A549 (cell line): ENCODE measurements around the gene YBX2. TPM values are rescaled to one million over a fixed set of nuclear protein-coding genes. Genes with fewer than 3 reads are reported as not detected.
"Not testable (repeated sequence)": the region's sequence is repeated elsewhere in the genome, so short reads cannot be mapped to it uniquely, and the experiment has no call there.

Source experiments
- ATAC-seq, 2 experiments: fragments of 200-7000 bp in 1 of 2; fragments of >200 bp in 1 of 2; cut with Nextera tagmentation in 1 of 2; cut with Tn5 transposase in 1 of 2; 3 replicates each; pipeline versions ENCODE4 v1.8.0 to v1.9.1; 2018 to 2020; ENCODE audit warnings: mild to moderate bottlenecking in 1 of 2, moderate library complexity in 1 of 2
- CTCF ChIA-PET: fragments of 300-600 bp; sonication (Branson Sonifier 250); formaldehyde crosslinking; extraction: SDS; loops from one replicate; lab custom pipeline; 2021; ENCODE audit warnings: antibody characterized with exemption, inconsistent platforms; lab: Yijun Ruan, JAX
- POLR2A ChIA-PET: fragments of 350-600 bp; formaldehyde crosslinking; extraction: SDS; loops from one replicate; lab custom pipeline; 2021; ENCODE audit warnings: antibody characterized with exemption, inconsistent platforms; lab: Yijun Ruan, JAX
- DNase-seq, 2 experiments: peaks; one replicate each; pipeline versions ENCODE4 v3.0.0 to v3.0.0-alpha.2; 2011 to 2016; ENCODE audit warnings: low read depth in 1 of 2, low spot score in 1 of 2
- FAIRE-seq: peaks from 2 replicates; lab custom pipeline; 2011; peaks lifted over from hg19 to GRCh38; lab: Jason Lieb, UNC
- H3K27ac ChIP-seq, 2 experiments: fragments of >200 bp; sonication (Bioruptor Twin); formaldehyde crosslinking; 3 replicates each; pipeline ENCODE4 v1.5.1; 2016 to 2017
- H3K4me1 ChIP-seq: fragments of >200 bp; sonication (Bioruptor Twin); formaldehyde crosslinking; 3 replicates; pipeline ENCODE4 v1.6.1; 2016
- H3K4me2 ChIP-seq: fragments of >200 bp; sonication (Bioruptor Twin); formaldehyde crosslinking; 3 replicates; pipeline ENCODE4 v1.6.1; 2016
- H3K4me3 ChIP-seq: fragments of >200 bp; sonication (Bioruptor Twin); formaldehyde crosslinking; 3 replicates; pipeline ENCODE4 v1.5.1; 2016
- H3K9me3 ChIP-seq: fragments of >200 bp; sonication (Bioruptor Twin); formaldehyde crosslinking; 3 replicates; pipeline ENCODE4 v1.6.1; 2016
- BHLHE40 ChIP-seq: IDR thresholded peaks from 2 replicates; pipeline ENCODE4 v1.6.1; 2012; ENCODE audit warnings: low read depth, low read length, inconsistent platforms
- FOSL2 ChIP-seq, 2 experiments: fragments of 450-650 bp in 1 of 2; fragments of >200 bp in 1 of 2; sonication (Bioruptor Twin) in 1 of 2; formaldehyde crosslinking; IDR thresholded peaks; 2 replicates each; pipeline versions ENCODE4 v1.5.0 to v1.6.1; 2016 to 2020; ENCODE audit warnings: mild to moderate bottlenecking in 1 of 2, moderate library complexity in 1 of 2
- HOXB13 ChIP-seq: fragments of 250-450 bp; sonication (Bioruptor Pico); IDR thresholded peaks from 2 replicates; pipeline ENCODE4 v1.5.0; 2020; ENCODE audit warnings: low read depth, mild to moderate bottlenecking, moderate library complexity
- HOXB5 ChIP-seq: fragments of 250-450 bp; sonication (Bioruptor Pico); IDR thresholded peaks from 2 replicates; pipeline ENCODE4 v1.5.0; 2020; ENCODE audit warnings: mild to moderate bottlenecking, moderate library complexity
- JUN ChIP-seq, 2 experiments: fragments of >200 bp; sonication (Bioruptor Twin); formaldehyde crosslinking; IDR thresholded peaks; 2 replicates in 1 of 2; 3 replicates in 1 of 2; pipeline ENCODE4 v1.6.1; 2016 to 2017
- MAFK ChIP-seq: fragments of 450-650 bp; IDR thresholded peaks from 2 replicates; pipeline ENCODE4 v1.6.1; 2014; ENCODE audit not compliant: partially characterized antibody
- MYC ChIP-seq: IDR thresholded peaks from 2 replicates; pipeline ENCODE4 v1.6.1; 2012; ENCODE audit warnings: mild to moderate bottlenecking, inconsistent platforms, low read length, improper control_type of control experiment, borderline replicate concordance
- PHF8 ChIP-seq: fragments of 200-600 bp; sonication (generic); IDR thresholded peaks from 2 replicates; pipeline ENCODE4 v1.6.1; 2016; ENCODE audit warnings: low read depth, mild to moderate bottlenecking, antibody characterized with exemption, moderate library complexity, borderline replicate concordance
- POLR2A ChIP-seq: IDR thresholded peaks from 2 replicates; pipeline ENCODE4 v1.6.1; 2012; ENCODE audit warnings: mild to moderate bottlenecking, low read length
- POLR2AphosphoS2 ChIP-seq: conservative IDR thresholded peaks from 2 replicates; pipeline ENCODE4 v1.6.1; 2012; ENCODE audit warnings: low read length, improper control_type of control experiment, inconsistent platforms
- SREBF2 ChIP-seq: fragments of 450-650 bp; IDR thresholded peaks from 2 replicates; pipeline ENCODE4 v1.6.1; 2014; ENCODE audit warnings: mild to moderate bottlenecking, moderate library complexity
- TFCP2L1 ChIP-seq: fragments of 250-450 bp; sonication (Bioruptor Pico); IDR thresholded peaks from 2 replicates; pipeline ENCODE4 v1.5.0; 2021; ENCODE audit warnings: mild to moderate bottlenecking
- ZFP36 ChIP-seq: fragments of 450-650 bp; IDR thresholded peaks from 2 replicates; pipeline ENCODE4 v1.6.1; 2014; ENCODE audit warnings: borderline replicate concordance; ENCODE audit not compliant: partially characterized antibody
- ZSCAN20 ChIP-seq: fragments of 250-450 bp; sonication (Bioruptor Pico); IDR thresholded peaks from 2 replicates; pipeline ENCODE4 v1.8.0; 2022; ENCODE audit warnings: mild to moderate bottlenecking, moderate library complexity
- WGBS: methylation state at CpG from one replicate; pipeline ENCODE4 v1.1.6; 2017; ENCODE audit errors: missing lambda C conversion rate; 5-methylcytosine and 5-hydroxymethylcytosine counted together
- polyA plus RNA-seq, 4 experiments: library from polyadenylated mRNA; depleted of rRNA in 3 of 4; stranded (reverse); fragments of >200 nt; fragmentation: RNase III in 1 of 4; extraction: RNeasy Plus Mini Kit Qiagen cat#74134 plus additional on column Dnase treatment in 1 of 4; gene quantifications; 2 replicates in 3 of 4; 3 replicates in 1 of 4; pipeline ENCODE4 v1.2.3, GENCODE V29; 2011 to 2017
- TF ChIP-seq, protein P1 (sequence below): fragments of >200 bp; sonication (Bioruptor Twin); formaldehyde crosslinking; IDR thresholded peaks from 3 replicates; pipeline ENCODE4 v1.6.1; 2016

YBX2 gene
- polyA plus RNA-seq, 2 of the 4 experiments (the other 2 are of a cell fraction): 0.36 to 0.61 TPM

DNA sequence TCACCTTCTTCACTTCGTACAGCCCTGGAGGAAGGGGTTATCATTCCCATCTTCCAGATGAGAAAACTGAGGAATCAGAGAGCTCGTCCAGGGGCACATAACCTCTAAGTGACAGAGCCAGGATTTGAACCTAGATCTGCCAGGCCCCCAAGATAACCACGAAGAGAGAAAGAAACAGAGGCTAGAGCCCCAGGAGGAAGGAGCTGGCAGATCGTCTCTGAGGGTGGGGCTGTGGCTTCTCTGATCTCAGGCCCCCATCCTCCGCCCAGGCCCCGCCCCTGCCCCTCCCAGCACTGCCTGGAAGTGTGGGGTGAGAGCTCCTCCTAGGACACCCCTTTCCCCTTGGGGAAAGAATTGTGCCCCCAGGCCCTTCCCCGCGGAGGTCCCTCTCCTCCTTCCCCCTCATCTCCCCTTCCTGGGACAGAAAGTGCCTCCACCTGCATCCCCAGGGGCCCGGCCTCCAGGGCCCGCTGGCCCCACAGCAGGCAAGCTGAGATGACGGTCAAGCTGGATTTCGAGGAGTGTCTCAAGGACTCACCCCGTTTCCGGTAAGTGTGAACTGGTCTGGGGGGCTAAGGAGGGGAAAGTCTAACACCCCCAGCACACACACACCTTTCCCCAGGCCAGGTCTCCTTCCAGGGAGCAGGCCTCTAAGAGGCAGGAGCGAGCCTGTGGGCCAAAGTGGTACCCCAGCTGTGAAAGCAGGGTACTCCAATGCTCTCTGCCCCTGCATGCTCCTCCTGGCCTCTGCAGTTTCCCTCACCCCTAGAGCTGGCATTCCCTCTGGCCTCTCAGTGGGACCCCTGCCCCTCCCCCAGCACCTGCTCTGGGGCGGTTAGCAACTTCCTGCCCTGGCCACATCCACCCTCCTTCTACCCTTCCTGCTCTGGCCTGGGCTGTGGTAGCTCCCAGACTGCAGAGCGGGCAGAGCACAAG is 42.1 kb upstream of the YBX2 start, which contains the start of gene ACAP1:
Gene ACAP1, plus strand, starts transcription at position 290 of the 936 bp plus-strand sequence. Its CDS starts 206 bp downstream, at position 496.
- FAIRE-seq (no peak), ATAC-seq (peak in 1 of 2 experiments; percentile 23; a peak in 1 of 6 replicates)
- CTCF ChIA-PET: interaction anchor here (0.9 to 23.9 kb wide), 10 partner anchors 5 to 291 kb away, joined by 3 to 433 read pairs (median 8); partner anchors contain the start of genes ACAP1, DVL2, KCTD11 and NEURL4

DNA sequence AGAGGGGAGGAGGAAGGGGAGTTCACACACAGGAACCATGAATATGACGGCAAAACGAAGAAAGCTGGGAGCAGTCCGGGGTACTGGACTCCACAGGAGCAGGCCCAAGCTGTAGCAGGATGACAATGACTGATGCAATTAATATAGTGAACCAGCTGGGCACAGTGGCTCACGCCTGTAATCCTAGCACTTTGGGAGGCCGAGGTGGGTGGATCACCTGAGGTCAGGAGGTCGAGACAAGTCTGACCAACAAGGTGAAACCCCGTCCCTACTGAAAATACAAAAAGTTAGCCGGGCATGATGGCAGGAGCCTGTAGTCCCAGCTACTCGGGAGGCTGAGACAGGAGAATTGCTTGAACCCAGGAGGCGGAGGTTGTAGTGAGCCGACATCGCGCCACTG is 41.3 kb upstream of the YBX2 start:
- H3K4me2 ChIP-seq, H3K27ac ChIP-seq, POLR2A ChIA-PET, H3K4me1 ChIP-seq, DNase-seq, FAIRE-seq, H3K9me3 ChIP-seq, H3K4me3 ChIP-seq, ATAC-seq: not testable (repeated sequence)
- CTCF ChIA-PET: interaction anchor here (0.9 to 23.9 kb wide), 9 partner anchors 5 to 290 kb away, joined by 3 to 433 read pairs (median 8); partner anchors contain the start of genes ACAP1, DVL2, KCTD11 and NEURL4
- WGBS: 82% methylated on average over 13 of the region's 13 CpGs

More for the DNA sequence above, 42.1 kb upstream of the YBX2 start, which contains the start of gene ACAP1:
- no peak within 1 kb of the TSS for H3K4me3 ChIP-seq
- POLR2A ChIA-PET: interaction anchor here (0.6 to 1.0 kb wide), 3 partner anchors 15 to 199 kb away, joined by 3 read pairs; no protein-coding TSS in a partner anchor
- no peak for DNase-seq
- 69% methylated on average over 17 of the region's 17 CpGs for WGBS
- no peak within 1 kb of the TSS for H3K27ac ChIP-seq
- TF ChIP-seq FOSL2 (IDR thresholded peaks at IDR 0.05) (no peak), FOSL2 (CRISPR knock-in tag; IDR thresholded peaks at IDR 0.05) (no peak), ZSCAN20 (no peak), TFCP2L1 (CRISPR knock-in tag) (no peak), BHLHE40 (no peak), HOXB5 (CRISPR knock-in tag) (no peak), POLR2A (no peak), MAFK (no peak), PHF8 (no peak)
- no peaks in the 10 kb centered on the region for H3K9me3 ChIP-seq
- peaks cover 4% of the 10 kb centered on the region; the same call in 1 of the 3 replicates for H3K4me1 ChIP-seq
- H3K4me2 ChIP-seq: no peak within 1 kb of the TSS

DNA sequence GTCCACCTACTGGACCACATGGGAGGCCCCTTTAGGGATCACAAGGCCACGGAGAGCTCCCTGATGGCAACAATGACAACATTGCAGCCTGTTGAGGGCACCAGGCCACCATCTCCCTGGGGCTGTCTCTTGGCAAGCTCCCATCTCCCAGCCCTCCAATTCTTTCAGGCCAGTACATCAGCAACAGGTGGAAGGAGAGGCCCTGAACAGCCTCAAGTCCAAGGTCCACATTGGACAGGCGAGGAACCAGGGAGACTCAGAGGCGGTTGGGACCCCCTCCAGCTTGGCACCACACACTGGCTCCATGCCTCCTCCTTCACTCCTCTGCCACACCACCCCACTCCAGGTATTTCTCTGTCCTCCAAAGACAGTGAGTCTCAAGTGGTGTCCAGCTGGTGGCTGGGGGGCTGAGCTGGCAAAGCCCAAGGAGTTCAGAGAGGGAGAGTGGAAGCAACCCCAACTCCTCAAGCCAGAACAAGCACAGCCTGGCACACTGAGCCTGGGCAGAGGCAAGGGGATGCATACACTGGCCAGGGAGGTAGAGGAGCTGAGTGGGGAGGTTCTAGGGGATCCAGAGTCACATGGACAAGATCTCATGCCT is 40.6 kb upstream of the YBX2 start:
- Histone ChIP-seq H3K4me3 (no peak overlapping the region), H3K4me1 (peaks cover 6% of the 10 kb centered on the region; the same call in 1 of the 3 replicates), H3K4me2 (no peak overlapping the region), H3K27ac (no peak overlapping the region), H3K9me3 (no peaks in the 10 kb centered on the region)
- TF ChIP-seq ZSCAN20: no peak
- TF ChIP-seq POLR2AphosphoS2: no peak
- TF ChIP-seq SREBF2: no peak
- TF ChIP-seq TFCP2L1 (CRISPR knock-in tag): no peak
- TF ChIP-seq, protein P1, sequence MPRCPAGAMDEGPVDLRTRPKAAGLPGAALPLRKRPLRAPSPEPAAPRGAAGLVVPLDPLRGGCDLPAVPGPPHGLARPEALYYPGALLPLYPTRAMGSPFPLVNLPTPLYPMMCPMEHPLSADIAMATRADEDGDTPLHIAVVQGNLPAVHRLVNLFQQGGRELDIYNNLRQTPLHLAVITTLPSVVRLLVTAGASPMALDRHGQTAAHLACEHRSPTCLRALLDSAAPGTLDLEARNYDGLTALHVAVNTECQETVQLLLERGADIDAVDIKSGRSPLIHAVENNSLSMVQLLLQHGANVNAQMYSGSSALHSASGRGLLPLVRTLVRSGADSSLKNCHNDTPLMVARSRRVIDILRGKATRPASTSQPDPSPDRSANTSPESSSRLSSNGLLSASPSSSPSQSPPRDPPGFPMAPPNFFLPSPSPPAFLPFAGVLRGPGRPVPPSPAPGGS: no peak
- no peak for TF ChIP-seq HOXB13 (CRISPR knock-in tag)
- TF ChIP-seq JUN (IDR thresholded peaks at IDR 0.05): no peak
- TF ChIP-seq ZFP36: no peak
- no peak for TF ChIP-seq MYC
- ATAC-seq (no peak), FAIRE-seq (no peak), DNase-seq (no peak)
- CTCF ChIA-PET: interaction anchor here (0.9 to 23.9 kb wide), 10 partner anchors 4 to 290 kb away, joined by 3 to 433 read pairs (median 6); partner anchors contain the start of genes ACAP1, KCTD11, NEURL4 and SLC2A4
- POLR2A ChIA-PET: no interaction called here
- 75% methylated on average over 3 of the region's 3 CpGs for WGBS

- POLR2A ChIA-PET, DNase-seq, H3K4me2 ChIP-seq, H3K4me3 ChIP-seq, FAIRE-seq, H3K27ac ChIP-seq, H3K9me3 ChIP-seq, ATAC-seq: not testable (repeated sequence)
- 63% methylated on average over 13 of the region's 14 CpGs for WGBS
- CTCF ChIA-PET: interaction anchor here (23.9 kb wide), 1 partner anchor 10 kb away, joined by 433 read pairs; the partner anchor contains the start of gene ACAP1
- H3K4me1 ChIP-seq: peaks cover 14% of the 10 kb centered on the region; the same call in 2 of the 3 replicates
Measured at GRCh38 chr17:7332600-7333069, 38.2 kb upstream of the YBX2 start.
